ENCODE data around the gene AKR1C8.
"Not testable (repeated sequence)": the region's sequence is repeated elsewhere in the genome, so short reads cannot be mapped to it uniquely, and the experiment has no call there.

The AKR1C8 gene

GRCh38 chr10:5184987-5185775 lies at the start of gene AKR1C8:
Gene AKR1C8 (minus strand): TSS chr10:5185150. CDS start chr10:5185104, 46 bp downstream.
- no peak for DNase-seq

- no peak for DNase-seq
These were observed 49.3 kb upstream of the AKR1C8 start for GRCh38 chr10:5234106-5234860.

GRCh38 chr10:5233324-5233723 lies 48.4 kb upstream of the AKR1C8 start:
- DNase-seq = no peak

- DNase-seq = no peak
These were observed 44.1 kb upstream of the AKR1C8 start for GRCh38 chr10:5229019-5229418.

- DNase-seq = not testable (repeated sequence)
These were observed 38.0 kb upstream of the AKR1C8 start for GRCh38 chr10:5222942-5223341.

- DNase-seq = no peak
These were observed 34.3 kb upstream of the AKR1C8 start for GRCh38 chr10:5219262-5219661.

GRCh38 chr10:5216801-5217200 lies 31.9 kb upstream of the AKR1C8 start:
- DNase-seq = no peak

- DNase-seq = no peak
These were observed 27.0 kb upstream of the AKR1C8 start for GRCh38 chr10:5211696-5212536.

- DNase-seq = peak; percentile 8
These were observed 25.3 kb upstream of the AKR1C8 start for GRCh38 chr10:5210261-5210660.

- DNase-seq = not testable (repeated sequence)
These were observed 24.8 kb upstream of the AKR1C8 start for GRCh38 chr10:5209776-5210175.

- no peak for DNase-seq
These were observed 21.8 kb upstream of the AKR1C8 start for GRCh38 chr10:5206799-5207198.

- DNase-seq = no peak
These were observed 14.4 kb upstream of the AKR1C8 start for GRCh38 chr10:5199398-5199797.

GRCh38 chr10:5198386-5198785 lies 13.4 kb upstream of the AKR1C8 start:
- DNase-seq = no peak

GRCh38 chr10:5196702-5197113 lies 11.8 kb upstream of the AKR1C8 start, which contains the start of gene AKR1C4:
Gene AKR1C4 (plus strand): TSS chr10:5196837. CDS start chr10:5196868, 31 bp downstream.
- DNase-seq = no peak

- no peak for DNase-seq
These were observed 10.9 kb upstream of the AKR1C8 start for GRCh38 chr10:5195727-5196374.

GRCh38 chr10:5194431-5194830 lies 9.5 kb upstream of the AKR1C8 start:
- DNase-seq = no peak

- DNase-seq = no peak
These were observed 3.4 kb upstream of the AKR1C8 start for GRCh38 chr10:5188358-5188757.

- no peak for DNase-seq
These were observed 2.9 kb upstream of the AKR1C8 start for GRCh38 chr10:5187867-5188266.

GRCh38 chr10:5183923-5184322 lies 1.0 kb downstream of the AKR1C8 start:
- DNase-seq = no peak

GRCh38 chr10:5180503-5180902 lies 4.4 kb downstream of the AKR1C8 start:
- not testable (repeated sequence) for DNase-seq

- not testable (repeated sequence) for DNase-seq
These were observed 9.4 kb downstream of the AKR1C8 start for GRCh38 chr10:5175581-5175980.

- DNase-seq = peak; percentile 80
These were observed 16.0 kb downstream of the AKR1C8 start for GRCh38 chr10:5168897-5169420.

All from activated CD4-positive, alpha-beta T cell treated with anti-CD3 and anti-CD28 coated beads, Interleukin-2, Interleukin-6, amounts not matched to agents 100 ng/mL and 50 ng/mL, durations not matched to agents 16 hours and 8 hours (primary cell).